ENCODE results near the gene ADRB2.

DNA sequence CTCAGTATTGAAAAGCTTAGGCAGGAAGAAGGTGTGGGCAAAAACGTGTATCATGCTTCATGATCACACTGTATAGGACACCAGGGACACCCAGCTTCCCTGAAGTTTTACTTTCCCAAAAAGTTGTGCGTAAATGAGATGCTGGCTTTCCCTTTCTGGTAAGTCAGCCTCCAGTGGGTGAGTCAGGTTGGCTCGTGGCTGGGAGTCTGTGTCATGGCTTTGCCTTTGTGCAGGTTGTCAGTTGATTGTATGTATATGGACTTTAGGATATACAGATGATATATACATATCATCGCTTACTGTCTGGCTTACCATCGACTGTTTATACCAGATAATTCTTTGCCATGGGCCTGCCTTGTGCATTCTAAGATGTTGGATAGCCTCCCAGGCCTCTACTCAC lies 34.2 kb downstream of the ADRB2 start:
- TF ChIP-seq, protein P1, sequence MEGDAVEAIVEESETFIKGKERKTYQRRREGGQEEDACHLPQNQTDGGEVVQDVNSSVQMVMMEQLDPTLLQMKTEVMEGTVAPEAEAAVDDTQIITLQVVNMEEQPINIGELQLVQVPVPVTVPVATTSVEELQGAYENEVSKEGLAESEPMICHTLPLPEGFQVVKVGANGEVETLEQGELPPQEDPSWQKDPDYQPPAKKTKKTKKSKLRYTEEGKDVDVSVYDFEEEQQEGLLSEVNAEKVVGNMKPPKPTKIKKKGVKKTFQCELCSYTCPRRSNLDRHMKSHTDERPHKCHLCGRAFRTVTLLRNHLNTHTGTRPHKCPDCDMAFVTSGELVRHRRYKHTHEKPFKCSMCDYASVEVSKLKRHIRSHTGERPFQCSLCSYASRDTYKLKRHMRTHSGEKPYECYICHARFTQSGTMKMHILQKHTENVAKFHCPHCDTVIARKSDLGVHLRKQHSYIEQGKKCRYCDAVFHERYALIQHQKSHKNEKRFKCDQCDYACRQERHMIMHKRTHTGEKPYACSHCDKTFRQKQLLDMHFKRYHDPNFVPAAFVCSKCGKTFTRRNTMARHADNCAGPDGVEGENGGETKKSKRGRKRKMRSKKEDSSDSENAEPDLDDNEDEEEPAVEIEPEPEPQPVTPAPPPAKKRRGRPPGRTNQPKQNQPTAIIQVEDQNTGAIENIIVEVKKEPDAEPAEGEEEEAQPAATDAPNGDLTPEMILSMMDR (IDR thresholded peaks at IDR 0.05), result no peak
- TF ChIP-seq POLR2A (IDR thresholded peaks at IDR 0.05) (no peak), EP300 (IDR thresholded peaks at IDR 0.05) (no peak)
